Measurements from ENCODE around the gene EXOC4.

GRCh38 chr7:133796782-133797745 is 544.2 kb downstream of the EXOC4 start:
- TF ChIP-seq POLR2AphosphoS5 (IDR thresholded peaks at IDR 0.05; ENCODE audit: borderline replicate concordance, low read depth, low read length) = no peak
- TF ChIP-seq EZH2 (IDR thresholded peaks at IDR 0.05) = no peak
- no peak for TF ChIP-seq FOXP2 (optimal IDR thresholded peaks at IDR 0.05; ENCODE audit: control extremely low read depth, extremely low read length, insufficient read depth)

Measured in SK-N-MC (cell line).